HepG2 (cell line): Measurements from ENCODE around the gene S100A9. TPM values are rescaled to one million over a fixed set of nuclear protein-coding genes. Genes with fewer than 3 reads are reported as not detected.

Experiments
- ATAC-seq: fragments of 200-7000 bp; cut with Tn5 transposase; 3 replicates; pipeline ENCODE4 v1.9.1; 2020; ENCODE audit warnings: mild to moderate bottlenecking, moderate library complexity
- BruUV-seq: library from RNA; stranded (reverse); fragments of 400-500 nt; replicated peaks from 2 replicates; lab custom pipeline; 2021; lab: Mats Ljungman, UMichigan
- CTCF ChIA-PET: fragments of 300-600 bp; formaldehyde crosslinking; extraction: SDS; loops from one replicate; lab custom pipeline; 2021; ENCODE audit warnings: low total read pairs, inconsistent platforms, low intra/inter-chr PET ratio; lab: Yijun Ruan, JAX
- POLR2A ChIA-PET: fragments of 350-600 bp; sonication (Branson Sonifier 250); formaldehyde crosslinking; loops from one replicate; lab custom pipeline; 2020; ENCODE audit warnings: antibody characterized with exemption, inconsistent platforms; lab: Yijun Ruan, JAX
- DNase-seq: peaks from one replicate; pipeline ENCODE4 v3.0.0-alpha.2; 2015; ENCODE audit warnings: low spot score
- FAIRE-seq: peaks from 3 replicates; lab custom pipeline; 2011; peaks lifted over from hg19 to GRCh38; lab: Jason Lieb, UNC
- H2AFZ ChIP-seq: one replicate; pipeline ENCODE4 v1.6.1; 2011; ENCODE audit warnings: low read length, inconsistent platforms
- H3K27ac ChIP-seq: fragments of 300-600 bp; 3 replicates; pipeline ENCODE4 v1.8.0; 2011; ENCODE audit warnings: mixed run types, mild to moderate bottlenecking, mixed read lengths, low read length, inconsistent platforms; ENCODE audit not compliant: insufficient read depth; ENCODE audit errors: extremely low read length
- H3K27me3 ChIP-seq, 2 experiments: fragments of 200-600 bp in 1 of 2; 2 replicates in 1 of 2; 3 replicates in 1 of 2; pipeline versions ENCODE4 v1.6.0 to v1.8.0; 2011; ENCODE audit warnings: low read length in 2 of 2, mild to moderate bottlenecking in 2 of 2, moderate library complexity in 2 of 2, inconsistent platforms in 1 of 2; ENCODE audit not compliant: insufficient read depth in 2 of 2, control insufficient read depth in 1 of 2
- H3K36me3 ChIP-seq, 2 experiments: fragments of 200-600 bp in 1 of 2; replicated peaks in 1 of 2; 2 replicates in 1 of 2; 3 replicates in 1 of 2; pipeline versions ENCODE4 v1.5.1 to v1.8.0; 2011; ENCODE audit warnings: low read length in 2 of 2, inconsistent platforms in 1 of 2; ENCODE audit not compliant: insufficient read depth in 2 of 2, control insufficient read depth in 1 of 2
- H3K4me1 ChIP-seq: 2 replicates; pipeline ENCODE4 v1.5.1; 2012; ENCODE audit warnings: low read length, inconsistent platforms; ENCODE audit not compliant: insufficient read depth
- H3K4me2 ChIP-seq: 2 replicates; pipeline ENCODE4 v1.6.0; 2011; ENCODE audit warnings: low read depth, low read length, inconsistent platforms
- H3K4me3 ChIP-seq, 3 experiments: fragments of 200-600 bp in 1 of 3; sonication (generic), shearing (Covaris generic) in 1 of 3; replicated peaks in 1 of 3; 2 replicates each; pipeline ENCODE4 v1.5.1; 2011 to 2016; ENCODE audit warnings: low read length in 3 of 3, inconsistent platforms in 2 of 3, low read depth in 2 of 3, mild to moderate bottlenecking in 2 of 3, control low read depth in 1 of 3, mixed read lengths in 1 of 3; ENCODE audit not compliant: insufficient read depth in 1 of 3
- H3K79me2 ChIP-seq: one replicate; pipeline ENCODE4 v1.6.1; 2011; ENCODE audit warnings: low read length, inconsistent platforms; ENCODE audit not compliant: insufficient read depth
- H3K9ac ChIP-seq: 2 replicates; pipeline ENCODE4 v1.6.0; 2011; ENCODE audit warnings: mild to moderate bottlenecking, low read depth, low read length, inconsistent platforms; ENCODE audit not compliant: insufficient read depth
- H3K9me3 ChIP-seq: 2 replicates; pipeline ENCODE4 v1.5.1; 2012; ENCODE audit warnings: mild to moderate bottlenecking, low read length
- H4K20me1 ChIP-seq: 2 replicates; pipeline ENCODE4 v1.6.0; 2011; ENCODE audit warnings: inconsistent platforms, mild to moderate bottlenecking, low read length, moderate library complexity; ENCODE audit not compliant: insufficient read depth
- E2F2 ChIP-seq: sonication (generic); formaldehyde crosslinking; IDR thresholded peaks from 2 replicates; pipeline ENCODE4 v1.4.0; 2020; ENCODE audit warnings: missing genetic modification reagents, borderline replicate concordance
- FOXC1 ChIP-seq: sonication (generic); formaldehyde crosslinking; IDR thresholded peaks from 2 replicates; pipeline ENCODE4 v1.8.0; 2022; ENCODE audit warnings: mild to moderate bottlenecking, missing genetic modification reagents, borderline replicate concordance
- FOXJ3 ChIP-seq: sonication (generic); formaldehyde crosslinking; IDR thresholded peaks from 2 replicates; pipeline ENCODE4 v1.4.0; 2020; ENCODE audit warnings: missing genetic modification reagents, mild to moderate bottlenecking, borderline replicate concordance
- ISX ChIP-seq: sonication (generic); formaldehyde crosslinking; conservative IDR thresholded peaks from 2 replicates; pipeline ENCODE4 v1.5.0; 2020; ENCODE audit warnings: missing genetic modification reagents
- NFRKB ChIP-seq: fragments of 450-650 bp; IDR thresholded peaks from 2 replicates; pipeline ENCODE4 v1.6.1; 2017
- NR2F1 ChIP-seq, 2 experiments: fragments of 450-650 bp in 1 of 2; formaldehyde crosslinking in 1 of 2; IDR thresholded peaks; 2 replicates each; pipeline versions ENCODE4 v1.5.0 to v1.6.1; 2016 to 2020; ENCODE audit warnings: mild to moderate bottlenecking in 1 of 2, missing compliant biosample characterization in 1 of 2, missing genetic modification reagents in 1 of 2, moderate library complexity in 1 of 2
- RERE ChIP-seq: IDR thresholded peaks from 2 replicates; pipeline ENCODE4 v1.6.1; 2016; ENCODE audit warnings: low read depth, missing genetic modification reagents, missing compliant biosample characterization
- RFX1 ChIP-seq: fragments of 450-650 bp; IDR thresholded peaks from 2 replicates; pipeline ENCODE4 v1.6.1; 2017
- RXRA ChIP-seq: sonication (generic); formaldehyde crosslinking; IDR thresholded peaks from 2 replicates; pipeline ENCODE4 v1.5.1; 2020; ENCODE audit warnings: missing genetic modification reagents
- ZNF224 ChIP-seq: sonication (generic); formaldehyde crosslinking; IDR thresholded peaks from 2 replicates; pipeline ENCODE4 v1.5.0; 2020; ENCODE audit warnings: mild to moderate bottlenecking, missing genetic modification reagents
- ZNF232 ChIP-seq: sonication (generic); formaldehyde crosslinking; IDR thresholded peaks from 2 replicates; pipeline ENCODE4 v1.4.0; 2020; ENCODE audit warnings: missing genetic modification reagents, borderline replicate concordance
- ZNF343 ChIP-seq: sonication (generic); formaldehyde crosslinking; IDR thresholded peaks from 2 replicates; pipeline ENCODE4 v1.4.0; 2020; ENCODE audit warnings: mild to moderate bottlenecking, missing genetic modification reagents
- ZNF543 ChIP-seq: sonication (generic); formaldehyde crosslinking; IDR thresholded peaks from 2 replicates; pipeline ENCODE4 v1.4.0; 2020; ENCODE audit warnings: mild to moderate bottlenecking, missing genetic modification reagents
- ZNF792 ChIP-seq: IDR thresholded peaks from 2 replicates; pipeline ENCODE4 v1.6.1; 2016
- WGBS: methylation state at CpG from one replicate; pipeline ENCODE4 v1.1.6; 2017; ENCODE audit warnings: low lambda C conversion rate; 5-methylcytosine and 5-hydroxymethylcytosine counted together
- in situ Hi-C: cut with HindIII; loops from 2 replicates; pipeline ENCODE4 v1.10.0; 2017; ENCODE audit warnings: low pct_unique_long_range_greater_than_20kb; ENCODE audit not compliant: extremely low pct_ligation_motif_present
- intact Hi-C: fragments of 100-400 bp; cut with micrococcal nuclease; formaldehyde crosslinking; loops from one replicate; pipeline ENCODE4 v1.10.0; 2022; ENCODE audit not compliant: unreplicated experiment
- polyA plus RNA-seq, 8 experiments: library from polyadenylated mRNA; depleted of rRNA in 3 of 8; stranded (reverse) in 7 of 8; unstranded in 1 of 8; fragments of >200 nt; fragmentation: Illumina TruSeq in 4 of 8; extraction: Trizol in 4 of 8; gene quantifications; 2 replicates each; pipeline versions ENCODE4 v1.2.1 to v1.2.3, GENCODE V29; 2011 to 2016; ENCODE audit warnings: low read depth in 4 of 8, missing spikeins in 1 of 8, mixed read lengths in 1 of 8; ENCODE audit not compliant: insufficient read depth in 1 of 8
- total RNA-seq, 5 experiments: library from RNA; depleted of rRNA; stranded (reverse); fragments of >200 nt; fragmentation: Illumina TruSeq; extraction: Trizol; gene quantifications; 2 replicates each; pipeline ENCODE4 v1.2.3, GENCODE V29; 2016; ENCODE audit warnings: low read depth in 1 of 5
- TF ChIP-seq, protein P1 (sequence below): IDR thresholded peaks from 2 replicates; pipeline ENCODE4 v1.6.1; 2016; ENCODE audit warnings: low read depth, control low read depth
- TF ChIP-seq, protein P2 (sequence below), 2 experiments: fragments of 450-650 bp in 1 of 2; sonication (generic) in 1 of 2; formaldehyde crosslinking; IDR thresholded peaks; 2 replicates each; pipeline versions ENCODE4 v1.5.0 to v1.8.0; 2020 to 2022; ENCODE audit warnings: mild to moderate bottlenecking in 1 of 2, missing genetic modification reagents in 1 of 2

The S100A9 gene
- total and polyA plus RNA-seq, 2 of the 13 experiments (the other 11 are each of a cell fraction or from before 2014, with no cell fraction given), result 0.31 to 0.69 TPM

- no peak for TF ChIP-seq RERE (CRISPR knock-in tag)
- TF ChIP-seq ZNF224, result no peak
- TF ChIP-seq E2F2 (CRISPR knock-in tag), result no peak
- TF ChIP-seq ZNF232, result no peak
- no peak for TF ChIP-seq FOXC1 (CRISPR knock-in tag)
- TF ChIP-seq ZNF792 (CRISPR knock-in tag), result no peak
These were observed 37.6 kb downstream of the S100A9 start (continued) for GRCh38 chr1:153395136-153395685.

- ATAC-seq, result no peak
- in situ Hi-C loops, result no loop called here
- BruUV-seq, result no TSS peak
- 6% methylated on average over 3 of the region's 6 CpGs for WGBS
- Histone ChIP-seq H3K4me1 (no peaks in the 10 kb centered on the region), H3K27me3 (peaks cover 1 to 49% of the 10 kb centered on the region in 2 experiments; a peak in 4 of 5 replicates), H3K4me3 (no peak overlapping the region), H3K9me3 (no peaks in the 10 kb centered on the region), H3K79me2 (no peaks in the 10 kb centered on the region), H4K20me1 (no peaks in the 10 kb centered on the region), H2AFZ (no peak overlapping the region), H3K9ac (no peak overlapping the region), H3K4me2 (no peak overlapping the region), H3K36me3 (no peaks in the 10 kb centered on the region), H3K27ac (no peak overlapping the region)
- DNase-seq, result no peak
- CTCF ChIA-PET, result no interaction called here
- intact Hi-C loops, result loop anchor here (10.0 kb wide), 2 partner anchors 61 to 1001 kb away; no protein-coding TSS in a partner anchor
- FAIRE-seq, result no peak
- POLR2A ChIA-PET, result no interaction called here
- TF ChIP-seq FOXJ3 (CRISPR knock-in tag) (no peak), ZNF543 (CRISPR knock-in tag) (no peak), RFX1 (no peak), NFRKB (no peak), RXRA (no peak), NR2F1 (CRISPR knock-in tag; IDR thresholded peaks at IDR 0.05) (no peak), ISX (no peak), ZNF343 (no peak)
- TF ChIP-seq, protein P1, sequence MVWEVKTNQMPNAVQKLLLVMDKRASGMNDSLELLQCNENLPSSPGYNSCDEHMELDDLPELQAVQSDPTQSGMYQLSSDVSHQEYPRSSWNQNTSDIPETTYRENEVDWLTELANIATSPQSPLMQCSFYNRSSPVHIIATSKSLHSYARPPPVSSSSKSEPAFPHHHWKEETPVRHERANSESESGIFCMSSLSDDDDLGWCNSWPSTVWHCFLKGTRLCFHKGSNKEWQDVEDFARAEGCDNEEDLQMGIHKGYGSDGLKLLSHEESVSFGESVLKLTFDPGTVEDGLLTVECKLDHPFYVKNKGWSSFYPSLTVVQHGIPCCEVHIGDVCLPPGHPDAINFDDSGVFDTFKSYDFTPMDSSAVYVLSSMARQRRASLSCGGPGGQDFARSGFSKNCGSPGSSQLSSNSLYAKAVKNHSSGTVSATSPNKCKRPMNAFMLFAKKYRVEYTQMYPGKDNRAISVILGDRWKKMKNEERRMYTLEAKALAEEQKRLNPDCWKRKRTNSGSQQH (CRISPR knock-in tag), result no peak
- TF ChIP-seq, protein P2, sequence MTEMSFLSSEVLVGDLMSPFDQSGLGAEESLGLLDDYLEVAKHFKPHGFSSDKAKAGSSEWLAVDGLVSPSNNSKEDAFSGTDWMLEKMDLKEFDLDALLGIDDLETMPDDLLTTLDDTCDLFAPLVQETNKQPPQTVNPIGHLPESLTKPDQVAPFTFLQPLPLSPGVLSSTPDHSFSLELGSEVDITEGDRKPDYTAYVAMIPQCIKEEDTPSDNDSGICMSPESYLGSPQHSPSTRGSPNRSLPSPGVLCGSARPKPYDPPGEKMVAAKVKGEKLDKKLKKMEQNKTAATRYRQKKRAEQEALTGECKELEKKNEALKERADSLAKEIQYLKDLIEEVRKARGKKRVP (CRISPR knock-in tag; IDR thresholded peaks at IDR 0.05), result no peak
These were observed 38.1 kb downstream of the S100A9 start for GRCh38 chr1:153395776-153396175.
